SK-N-SH treated with all-trans-retinoic acid at 6 μM for 48 hours (cell line): ENCODE results near the gene HOXC10.

Experiments used
- ATAC-seq: fragments of 200-7000 bp; cut with Tn5 transposase; 3 replicates; pipeline ENCODE4 v1.9.1; 2020; ENCODE audit warnings: mild to moderate bottlenecking, moderate library complexity
- ARNTL ChIP-seq: fragments of 450-650 bp; formaldehyde crosslinking; IDR thresholded peaks from 2 replicates; pipeline ENCODE4 v1.5.0; 2020; ENCODE audit warnings: low read depth, mild to moderate bottlenecking, moderate library complexity, borderline replicate concordance
- BACH2 ChIP-seq: fragments of 250-450 bp; sonication (Bioruptor Pico); IDR thresholded peaks from 2 replicates; pipeline ENCODE4 v1.9.0; 2021; ENCODE audit warnings: mild to moderate bottlenecking, borderline replicate concordance
- CREB5 ChIP-seq: fragments of 250-450 bp; sonication (Bioruptor Pico); IDR thresholded peaks from 2 replicates; pipeline ENCODE4 v1.5.1; 2020; ENCODE audit warnings: low read depth, mild to moderate bottlenecking, moderate library complexity
- CSDC2 ChIP-seq: fragments of 250-450 bp; sonication (Bioruptor Pico); IDR thresholded peaks from 2 replicates; pipeline ENCODE4 v1.5.0; 2020; ENCODE audit warnings: mild to moderate bottlenecking, moderate library complexity
- GLIS3 ChIP-seq: fragments of 250-450 bp; sonication (Bioruptor Pico); IDR thresholded peaks from 2 replicates; pipeline ENCODE4 v1.5.0; 2020; ENCODE audit warnings: mild to moderate bottlenecking, moderate library complexity
- ISL1 ChIP-seq: fragments of 250-450 bp; sonication (Bioruptor Pico); IDR thresholded peaks from 2 replicates; pipeline ENCODE4 v2.1.2; 2022; ENCODE audit warnings: mild to moderate bottlenecking, moderate library complexity
- OSR1 ChIP-seq: fragments of 250-450 bp; sonication (Bioruptor Pico); IDR thresholded peaks from 2 replicates; pipeline ENCODE4 v1.8.0; 2022; ENCODE audit warnings: moderate library complexity, mild to moderate bottlenecking, inconsistent platforms
- PATZ1 ChIP-seq: fragments of 250-450 bp; sonication (Bioruptor Pico); IDR thresholded peaks from 2 replicates; pipeline ENCODE4 v1.8.0; 2020; ENCODE audit warnings: mild to moderate bottlenecking, moderate library complexity, borderline replicate concordance
- POU6F1 ChIP-seq: fragments of 250-450 bp; sonication (Bioruptor Pico); IDR thresholded peaks from 2 replicates; pipeline ENCODE4 v1.8.0; 2021; ENCODE audit warnings: low read depth, mild to moderate bottlenecking, moderate library complexity, borderline replicate concordance
- PPARA ChIP-seq: fragments of 250-450 bp; sonication (Bioruptor Pico); IDR thresholded peaks from 2 replicates; pipeline ENCODE4 v1.5.0; 2020; ENCODE audit warnings: mild to moderate bottlenecking, borderline replicate concordance
- SNAI2 ChIP-seq: fragments of 250-450 bp; sonication (Bioruptor Pico); IDR thresholded peaks from 2 replicates; pipeline ENCODE4 v1.5.0; 2020; ENCODE audit warnings: mild to moderate bottlenecking, moderate library complexity
- TSHZ2 ChIP-seq: fragments of 250-450 bp; sonication (Bioruptor Pico); IDR thresholded peaks from 2 replicates; pipeline ENCODE4 v1.5.0; 2020; ENCODE audit warnings: mild to moderate bottlenecking, moderate library complexity
- ZC3H10 ChIP-seq: fragments of 250-450 bp; sonication (Bioruptor Pico); IDR thresholded peaks from 2 replicates; pipeline ENCODE4 v1.5.1; 2021; ENCODE audit warnings: mild to moderate bottlenecking, moderate library complexity
- ZFP3 ChIP-seq: fragments of 250-450 bp; sonication (Bioruptor Pico); IDR thresholded peaks from 2 replicates; pipeline ENCODE4 v1.5.0; 2020; ENCODE audit warnings: mild to moderate bottlenecking, moderate library complexity
- ZFP30 ChIP-seq: fragments of 450-650 bp; formaldehyde crosslinking; IDR thresholded peaks from 2 replicates; pipeline ENCODE4 v1.5.0; 2022; ENCODE audit warnings: mild to moderate bottlenecking, moderate library complexity
- ZNF565 ChIP-seq: fragments of 450-650 bp; formaldehyde crosslinking; conservative IDR thresholded peaks from 2 replicates; pipeline ENCODE4 v1.5.0; 2020; ENCODE audit warnings: low read depth, mild to moderate bottlenecking, moderate library complexity
- ZNF70 ChIP-seq: fragments of 450-650 bp; formaldehyde crosslinking; IDR thresholded peaks from 2 replicates; pipeline ENCODE4 v1.5.0; 2020; ENCODE audit warnings: mild to moderate bottlenecking, moderate library complexity
- ZNF8 ChIP-seq: fragments of 450-650 bp; formaldehyde crosslinking; IDR thresholded peaks from 2 replicates; pipeline ENCODE4 v1.5.0; 2020; ENCODE audit warnings: mild to moderate bottlenecking, moderate library complexity

HOXC10 gene

GRCh38 chr12:53972722-53973235 is 12.2 kb upstream of the HOXC10 start, which contains the start of gene HOXC11 (continued):
- TF ChIP-seq TSHZ2 (no peak), ZFP30 (CRISPR knock-in tag) (no peak), ZC3H10 (CRISPR knock-in tag) (no peak), CSDC2 (no peak), GLIS3 (CRISPR knock-in tag) (no peak), ISL1 (CRISPR knock-in tag) (no peak), ARNTL (CRISPR knock-in tag) (no peak), BACH2 (CRISPR knock-in tag) (no peak), CREB5 (CRISPR knock-in tag) (no peak), ZNF70 (CRISPR knock-in tag) (no peak), ZNF8 (no peak), PPARA (no peak)

- peak; percentile 11 for ATAC-seq
- TF ChIP-seq ZFP3 (CRISPR knock-in tag) (no peak), POU6F1 (CRISPR knock-in tag) (no peak), ZNF70 (CRISPR knock-in tag) (no peak), ZC3H10 (CRISPR knock-in tag) (no peak), CSDC2 (no peak), PATZ1 (CRISPR knock-in tag) (no peak), CREB5 (CRISPR knock-in tag) (no peak)
- TF ChIP-seq, all 23 proteins: peak for 0
Observed at GRCh38 chr12:53973236-53974042, 11.5 kb upstream of the HOXC10 start.

GRCh38 chr12:53974084-53975063 is 10.6 kb upstream of the HOXC10 start, which contains the start of gene HOTAIR:
HOTAIR (minus strand) TSS chr12:53974954.
- TF ChIP-seq OSR1 (CRISPR knock-in tag): no peak
- no peak for TF ChIP-seq ARNTL (CRISPR knock-in tag)
- TF ChIP-seq GLIS3 (CRISPR knock-in tag): no peak
- TF ChIP-seq SNAI2: no peak
- no peak for TF ChIP-seq PPARA
- no peak for TF ChIP-seq ZNF565 (CRISPR knock-in tag)
- no peak for TF ChIP-seq BACH2 (CRISPR knock-in tag)
- no peak for TF ChIP-seq CSDC2
- no peak for TF ChIP-seq ZNF70 (CRISPR knock-in tag)
- TF ChIP-seq, all 23 proteins: peak for 0
- ATAC-seq: peak; percentile 40
